Ovary (tissue), 9 donors: ENCODE results near the gene CDX1. TPM values are rescaled to one million over a fixed set of nuclear protein-coding genes. Genes with fewer than 3 reads are reported as not detected.

Experiments
- DNase-seq, 5 donors: peaks; one replicate each; pipeline ENCODE4 v3.0.0-alpha.2; 2019 to 2020
- H3K27ac ChIP-seq, 2 donors: fragments of 200-600 bp; one replicate each; pipeline versions ENCODE4 v1.5.1 to v1.8.0; 2019 to 2022
- H3K27me3 ChIP-seq: fragments of 200-600 bp; one replicate; pipeline ENCODE4 v1.8.0; 2022
- H3K36me3 ChIP-seq: fragments of 200-600 bp; sonication (generic); one replicate; pipeline ENCODE4 v1.5.1; 2019
- H3K4me1 ChIP-seq: one replicate; pipeline ENCODE4 v1.8.1; 2013; ENCODE audit warnings: mild to moderate bottlenecking, moderate library complexity; ENCODE audit not compliant: insufficient read depth
- H3K4me3 ChIP-seq: fragments of 200-600 bp; sonication (generic); one replicate; pipeline ENCODE4 v1.5.1; 2017
- H3K9me3 ChIP-seq, 2 donors: fragments of 200-600 bp in 1 of 2; sonication (generic) in 1 of 2; one replicate each; pipeline versions ENCODE4 v1.5.1 to v1.8.1; 2013 to 2019; ENCODE audit warnings: mild to moderate bottlenecking in 1 of 2, moderate library complexity in 1 of 2
- EP300 ChIP-seq: sonication (generic); formaldehyde crosslinking; IDR thresholded peaks from one replicate; pipeline ENCODE4 v1.6.1; 2017; ENCODE audit warnings: antibody characterized with exemption
- POLR2A ChIP-seq: fragments of 450-650 bp; IDR thresholded peaks from one replicate; pipeline ENCODE4 v1.6.1; 2017; ENCODE audit warnings: antibody characterized with exemption, mild to moderate bottlenecking, moderate library complexity
- WGBS, 3 donors: extraction: QIAGEN DNeasy Blood & Tissue Kit in 1 of 3; methylation state at CpG; one replicate each; pipeline versions ENCODE4 v1.1.5 to v1.1.7; 2013 to 2017; 5-methylcytosine and 5-hydroxymethylcytosine counted together
- intact Hi-C, 4 donors: fragments of 100-400 bp; cut with DNase I; formaldehyde crosslinking; loops; one replicate each; pipeline versions ENCODE4 v1.11.0 to v1.15.1; 2022 to 2023
- polyA plus RNA-seq, 2 donors: library from polyadenylated mRNA; stranded (reverse); fragments of 200-250 nt in 1 of 2; fragments of 350-450 nt in 1 of 2; fragmentation: Illumina TruSeq in 1 of 2; extraction: RNeasy Lipid Tissue Mini Kit (QIAGEN cat#74804) in 1 of 2; gene quantifications; one replicate each; pipeline ENCODE4 v1.2.3, GENCODE V29; 2013 to 2014
- total RNA-seq, 7 donors: library from RNA; depleted of rRNA in 2 of 7; stranded (reverse); fragments of >200 nt in 2 of 7; fragmentation: NEBNext Ultra II Directional in 3 of 7; extraction: Animal tissue kit (Norgen Biotek cat#: 25700) in 3 of 7; gene quantifications; one replicate each; pipeline versions ENCODE4 v1.1.0 to v1.2.4, GENCODE V29; 2016 to 2023
- TF ChIP-seq, protein P1 (sequence below), 3 donors: fragments of 450-650 bp in 2 of 3; fragments of 200-600 bp in 1 of 3; IDR thresholded peaks; one replicate each; pipeline versions ENCODE4 v1.5.1 to v1.8.0; 2016 to 2022; ENCODE audit warnings: antibody characterized with exemption in 3 of 3, mild to moderate bottlenecking in 1 of 3
- donor health status: DM: no; HTN: no; CAD: no; lungs with moderate emphysema.
- donor health status: DM: no; HTN: no; CAD: no.
- donor health status: Bipolar disorder and iron deficiency.
- donor health status: DM: yes; HTN: yes; CAD: no.
- donor health status: DM: no; HTN: no; CAD: no.
- donor health status: DM: yes; HTN: yes; CAD: no.

CDX1 gene
- total and polyA plus RNA-seq, 9 donors, result 0.18 to 1.4 (median 0.58) TPM

DNA sequence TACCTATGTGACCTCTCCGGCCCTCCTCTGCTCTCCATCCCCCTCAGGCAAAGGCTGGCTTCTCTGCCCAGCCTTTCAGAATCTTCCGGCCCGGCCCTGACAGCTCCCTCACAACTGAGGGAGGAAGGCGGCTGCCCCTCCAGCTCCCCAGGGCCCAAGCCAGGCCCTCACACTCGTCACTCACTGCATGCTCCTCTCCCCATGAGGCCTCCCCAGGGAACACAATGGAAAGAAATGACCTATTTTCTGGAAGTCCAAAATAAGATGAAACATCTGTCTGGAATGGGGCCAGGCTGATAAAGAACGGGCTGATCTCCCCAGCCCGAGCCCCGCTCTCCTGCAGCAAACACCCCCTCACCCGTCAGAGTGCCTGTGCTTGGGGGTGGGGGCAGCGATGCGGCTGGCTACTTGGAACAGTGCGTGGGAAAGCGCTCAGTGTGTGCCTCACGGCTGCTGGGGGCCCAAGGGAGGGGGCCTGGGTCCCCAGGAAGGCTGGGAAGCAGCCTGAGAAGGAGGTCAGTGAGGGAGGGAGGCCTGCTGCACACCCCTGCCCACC is 22.3 kb upstream of the CDX1 start:
- DNase-seq, result peak; percentile 79 to 85 (median 82)

GRCh38 chr5:150144879-150145278 is 21.7 kb upstream of the CDX1 start:
- DNase-seq, result no peak
- no peaks in the 10 kb centered on the region for H3K27me3 ChIP-seq
- H3K9me3 ChIP-seq, result no peaks in the 10 kb centered on the region
- H3K4me1 ChIP-seq, result peaks cover 58% of the 10 kb centered on the region
- peak overlapping the region; percentile 84 to 92 for H3K27ac ChIP-seq
- WGBS, 3 donors, result 8 to 10% (median 9%) methylated on average over 4 of the region's 4 CpGs
- intact Hi-C loops, result no loop called here
- peak overlapping the region; percentile 29 for H3K4me3 ChIP-seq
- H3K36me3 ChIP-seq, result no peaks in the 10 kb centered on the region
- TF ChIP-seq, protein P1, sequence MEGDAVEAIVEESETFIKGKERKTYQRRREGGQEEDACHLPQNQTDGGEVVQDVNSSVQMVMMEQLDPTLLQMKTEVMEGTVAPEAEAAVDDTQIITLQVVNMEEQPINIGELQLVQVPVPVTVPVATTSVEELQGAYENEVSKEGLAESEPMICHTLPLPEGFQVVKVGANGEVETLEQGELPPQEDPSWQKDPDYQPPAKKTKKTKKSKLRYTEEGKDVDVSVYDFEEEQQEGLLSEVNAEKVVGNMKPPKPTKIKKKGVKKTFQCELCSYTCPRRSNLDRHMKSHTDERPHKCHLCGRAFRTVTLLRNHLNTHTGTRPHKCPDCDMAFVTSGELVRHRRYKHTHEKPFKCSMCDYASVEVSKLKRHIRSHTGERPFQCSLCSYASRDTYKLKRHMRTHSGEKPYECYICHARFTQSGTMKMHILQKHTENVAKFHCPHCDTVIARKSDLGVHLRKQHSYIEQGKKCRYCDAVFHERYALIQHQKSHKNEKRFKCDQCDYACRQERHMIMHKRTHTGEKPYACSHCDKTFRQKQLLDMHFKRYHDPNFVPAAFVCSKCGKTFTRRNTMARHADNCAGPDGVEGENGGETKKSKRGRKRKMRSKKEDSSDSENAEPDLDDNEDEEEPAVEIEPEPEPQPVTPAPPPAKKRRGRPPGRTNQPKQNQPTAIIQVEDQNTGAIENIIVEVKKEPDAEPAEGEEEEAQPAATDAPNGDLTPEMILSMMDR (IDR thresholded peaks at IDR 0.05), result no peak
- TF ChIP-seq POLR2A, result no peak
- TF ChIP-seq EP300, result no peak

More for the DNA sequence above, 22.3 kb upstream of the CDX1 start:
- H3K27ac ChIP-seq, result peak overlapping the region; percentile 84 to 92
- no peak for TF ChIP-seq POLR2A
- TF ChIP-seq EP300, result peak; percentile 60
- TF ChIP-seq, protein P1 (IDR thresholded peaks at IDR 0.05), result no peak
- H3K4me3 ChIP-seq, result peak overlapping the region; percentile 29
- WGBS, 3 donors, result 6 to 13% (median 10%) methylated on average over 14 of the region's 14 CpGs
- H3K9me3 ChIP-seq, result no peaks in the 10 kb centered on the region
- no peaks in the 10 kb centered on the region for H3K36me3 ChIP-seq
- peaks cover 59% of the 10 kb centered on the region for H3K4me1 ChIP-seq
- intact Hi-C loops, result no loop called here
- no peaks in the 10 kb centered on the region for H3K27me3 ChIP-seq

DNA sequence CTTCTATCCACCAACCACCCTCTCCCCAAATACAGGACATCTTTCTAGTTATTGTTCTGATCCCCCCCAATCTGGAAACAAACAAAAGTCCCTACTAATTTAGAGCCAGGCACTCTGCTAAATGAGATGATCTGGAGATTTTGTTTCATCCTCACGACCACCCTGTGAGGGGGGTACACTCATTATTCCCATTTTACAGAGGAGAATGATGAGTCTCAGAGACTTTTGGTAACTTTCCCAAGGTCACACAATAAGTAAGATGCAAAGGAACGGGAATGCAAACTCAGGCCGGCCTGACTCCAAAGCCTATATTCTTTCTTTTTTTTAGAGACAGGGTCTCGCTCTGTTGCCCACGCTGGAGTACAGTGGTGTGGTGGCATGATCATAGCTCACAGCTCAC is 20.3 kb upstream of the CDX1 start:
- H3K4me1 ChIP-seq, result peaks cover 52% of the 10 kb centered on the region
- H3K27ac ChIP-seq, result peak overlapping the region; percentile 84 to 92
- no peak for DNase-seq
- TF ChIP-seq, protein P1 (IDR thresholded peaks at IDR 0.05), result no peak
- TF ChIP-seq POLR2A (no peak), EP300 (no peak)
- 63 to 74% (median 67%) methylated on average over 5 of the region's 5 CpGs for WGBS, 3 donors
- H3K27me3 ChIP-seq, result no peaks in the 10 kb centered on the region
- intact Hi-C loops, result no loop called here
- no peaks in the 10 kb centered on the region for H3K9me3 ChIP-seq
- no peak overlapping the region for H3K4me3 ChIP-seq
- H3K36me3 ChIP-seq, result no peaks in the 10 kb centered on the region

- peak overlapping the region; percentile 84 to 92 for H3K27ac ChIP-seq
- H3K4me3 ChIP-seq, result peak overlapping the region; percentile 14
- no peaks in the 10 kb centered on the region for H3K36me3 ChIP-seq
- no peaks in the 10 kb centered on the region for H3K27me3 ChIP-seq
- 63 to 71% (median 70%) methylated on average over 14 of the region's 14 CpGs for WGBS, 3 donors
- H3K4me1 ChIP-seq, result peaks cover 45% of the 10 kb centered on the region
- DNase-seq, result peak in 1 of 5 donors; percentile 39
- TF ChIP-seq EP300, result no peak
- TF ChIP-seq, protein P1 (IDR thresholded peaks at IDR 0.05), result no peak
- TF ChIP-seq POLR2A, result no peak
- H3K9me3 ChIP-seq, result no peaks in the 10 kb centered on the region
- intact Hi-C loops, result no loop called here
Observed at GRCh38 chr5:150146862-150147601, 19.5 kb upstream of the CDX1 start.
